ENCODE results near the gene SLC9A4.

Gene SLC9A4

DNA sequence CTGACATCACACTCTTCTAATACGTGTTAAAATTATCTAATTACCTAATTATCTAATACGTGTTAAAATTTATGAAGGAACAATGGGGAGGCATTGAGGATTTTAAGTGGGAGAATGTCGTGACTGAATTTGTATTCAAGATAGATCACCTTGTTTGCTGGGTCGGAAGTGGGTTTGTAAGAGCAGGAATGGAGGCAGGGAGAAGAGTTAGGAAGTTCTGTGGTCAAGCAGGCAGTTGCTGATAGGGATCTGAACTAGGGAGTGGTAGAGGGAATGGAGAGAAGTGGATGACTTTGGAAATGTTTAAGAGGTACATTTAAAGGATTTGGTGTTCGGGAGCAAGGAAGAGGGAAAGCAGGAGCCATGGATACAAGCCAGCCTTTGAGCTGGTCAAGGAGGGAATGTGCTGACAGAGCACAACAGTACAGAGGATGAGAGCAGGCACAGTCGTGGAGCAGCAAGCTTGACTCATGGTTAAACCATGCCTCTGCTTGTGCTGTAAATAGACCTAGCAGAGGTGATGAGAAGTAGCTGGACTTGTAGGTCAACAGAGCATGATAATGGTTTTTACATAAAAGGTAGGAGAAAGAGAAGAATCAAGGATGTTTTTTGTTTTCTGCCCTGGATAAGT, 33.8 kb upstream of the SLC9A4 start:
- TF ChIP-seq, protein P1, sequence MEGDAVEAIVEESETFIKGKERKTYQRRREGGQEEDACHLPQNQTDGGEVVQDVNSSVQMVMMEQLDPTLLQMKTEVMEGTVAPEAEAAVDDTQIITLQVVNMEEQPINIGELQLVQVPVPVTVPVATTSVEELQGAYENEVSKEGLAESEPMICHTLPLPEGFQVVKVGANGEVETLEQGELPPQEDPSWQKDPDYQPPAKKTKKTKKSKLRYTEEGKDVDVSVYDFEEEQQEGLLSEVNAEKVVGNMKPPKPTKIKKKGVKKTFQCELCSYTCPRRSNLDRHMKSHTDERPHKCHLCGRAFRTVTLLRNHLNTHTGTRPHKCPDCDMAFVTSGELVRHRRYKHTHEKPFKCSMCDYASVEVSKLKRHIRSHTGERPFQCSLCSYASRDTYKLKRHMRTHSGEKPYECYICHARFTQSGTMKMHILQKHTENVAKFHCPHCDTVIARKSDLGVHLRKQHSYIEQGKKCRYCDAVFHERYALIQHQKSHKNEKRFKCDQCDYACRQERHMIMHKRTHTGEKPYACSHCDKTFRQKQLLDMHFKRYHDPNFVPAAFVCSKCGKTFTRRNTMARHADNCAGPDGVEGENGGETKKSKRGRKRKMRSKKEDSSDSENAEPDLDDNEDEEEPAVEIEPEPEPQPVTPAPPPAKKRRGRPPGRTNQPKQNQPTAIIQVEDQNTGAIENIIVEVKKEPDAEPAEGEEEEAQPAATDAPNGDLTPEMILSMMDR (IDR thresholded peaks at IDR 0.05), result no peak

DNA sequence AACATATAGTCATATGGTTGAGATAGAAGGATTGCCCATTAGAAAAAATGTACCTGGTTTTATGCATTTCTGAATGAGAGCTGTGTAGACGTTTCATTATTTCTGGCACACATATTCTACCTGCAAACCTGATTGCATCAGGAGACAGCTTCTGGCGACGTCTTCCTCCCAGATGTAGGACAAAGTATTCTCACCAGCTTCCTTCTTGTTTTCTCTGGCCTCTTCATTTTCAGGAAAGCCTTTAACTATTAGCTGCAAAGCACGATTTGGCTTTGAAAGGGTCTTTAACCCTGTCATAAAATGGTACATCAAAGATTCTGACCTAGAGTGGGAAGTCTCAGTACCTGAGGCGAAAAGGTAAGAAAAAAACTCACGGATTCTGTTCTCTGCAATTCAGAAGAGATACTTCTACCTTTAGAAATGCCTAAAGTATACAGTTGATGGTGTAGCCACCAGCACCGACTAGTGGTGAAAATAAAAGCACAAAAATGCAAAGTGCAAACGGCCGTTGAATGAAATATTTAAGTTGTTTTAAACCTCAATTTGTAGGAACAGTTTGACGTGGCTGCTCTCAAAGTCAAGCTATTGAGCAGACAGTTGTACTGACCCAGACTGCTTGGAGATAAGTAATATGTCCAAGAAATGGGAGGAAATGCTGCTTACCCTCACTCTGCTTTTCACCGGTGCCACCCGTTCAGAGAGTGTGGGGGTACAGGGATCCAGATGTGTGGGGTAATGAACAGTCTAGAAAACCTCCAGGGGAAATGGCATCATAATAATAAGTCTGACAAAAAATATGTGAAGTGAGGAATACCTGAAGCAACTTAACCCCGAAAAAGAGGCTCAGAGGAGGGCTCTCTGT, 29.8 kb upstream of the SLC9A4 start:
- TF ChIP-seq, protein P1 (IDR thresholded peaks at IDR 0.05), result peak; percentile 74

DNA sequence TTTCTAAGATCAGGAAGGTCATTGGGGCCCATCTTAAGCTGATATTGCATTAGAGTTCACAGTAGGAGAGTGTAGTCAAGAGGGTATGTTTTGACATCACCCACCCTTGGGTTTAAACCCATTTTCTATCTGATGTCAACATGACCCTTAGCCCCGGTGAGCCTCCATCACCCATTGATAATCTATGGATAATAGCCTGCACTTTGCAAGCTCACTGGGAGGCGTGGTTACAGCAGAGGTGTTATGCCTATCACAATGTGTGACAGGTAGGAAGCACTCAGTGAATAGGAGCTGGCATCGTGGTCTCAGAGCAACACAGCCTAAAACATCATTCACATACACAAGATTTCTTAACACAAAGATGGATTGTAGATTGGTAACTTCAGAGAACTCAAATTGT, 28.8 kb upstream of the SLC9A4 start:
- TF ChIP-seq, protein P1 (IDR thresholded peaks at IDR 0.05), result no peak

DNA sequence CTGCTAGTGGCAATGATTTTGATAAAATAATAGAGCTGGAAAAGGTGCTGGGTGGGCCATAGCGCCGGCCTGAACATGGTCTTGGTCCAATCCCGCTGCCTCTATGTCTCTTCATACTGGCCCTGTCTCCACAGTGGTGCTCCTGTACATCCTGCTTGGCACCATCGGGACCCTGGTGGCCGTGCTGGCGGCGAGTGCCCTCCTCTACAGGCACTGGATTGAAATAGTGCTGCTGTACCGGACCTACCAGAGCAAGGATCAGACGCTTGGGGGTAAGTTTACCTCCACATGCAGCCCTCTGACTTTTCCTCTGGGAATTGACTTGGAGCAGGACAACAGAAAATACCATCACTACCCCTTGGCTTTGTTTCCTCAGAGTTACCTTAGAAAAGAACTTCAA, 26.1 kb upstream of the SLC9A4 start:
- TF ChIP-seq, protein P1 (IDR thresholded peaks at IDR 0.05), result no peak

DNA sequence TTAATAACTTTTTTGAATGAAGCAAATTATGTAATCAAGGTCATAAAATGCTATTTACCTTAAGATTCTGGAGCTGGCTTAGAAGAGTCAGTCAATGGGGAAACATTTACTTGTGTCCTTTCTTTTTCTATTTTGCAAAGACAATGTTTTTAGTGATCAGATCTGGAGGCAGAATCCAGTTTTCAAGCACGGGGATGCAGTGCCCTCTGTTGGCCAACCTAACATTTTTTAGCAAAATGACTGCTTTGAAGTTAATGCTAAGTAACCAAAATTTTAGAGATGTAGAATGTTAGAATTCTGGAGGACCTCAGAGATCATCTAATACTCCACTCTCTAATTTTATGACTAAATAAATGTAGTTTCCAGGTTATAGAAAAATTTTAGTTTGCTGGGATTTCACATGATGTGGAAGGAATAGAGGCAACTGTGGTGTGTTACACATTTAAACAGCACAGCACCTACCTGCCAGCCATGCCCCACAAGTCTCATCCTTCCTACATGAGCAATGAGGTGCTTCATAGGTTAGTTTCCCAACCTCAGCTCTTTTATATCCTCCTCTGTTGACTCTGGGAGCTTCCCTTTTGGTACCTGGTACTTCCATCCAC, 23.6 kb upstream of the SLC9A4 start:
- TF ChIP-seq, protein P1 (IDR thresholded peaks at IDR 0.05), result peak; percentile 64

DNA sequence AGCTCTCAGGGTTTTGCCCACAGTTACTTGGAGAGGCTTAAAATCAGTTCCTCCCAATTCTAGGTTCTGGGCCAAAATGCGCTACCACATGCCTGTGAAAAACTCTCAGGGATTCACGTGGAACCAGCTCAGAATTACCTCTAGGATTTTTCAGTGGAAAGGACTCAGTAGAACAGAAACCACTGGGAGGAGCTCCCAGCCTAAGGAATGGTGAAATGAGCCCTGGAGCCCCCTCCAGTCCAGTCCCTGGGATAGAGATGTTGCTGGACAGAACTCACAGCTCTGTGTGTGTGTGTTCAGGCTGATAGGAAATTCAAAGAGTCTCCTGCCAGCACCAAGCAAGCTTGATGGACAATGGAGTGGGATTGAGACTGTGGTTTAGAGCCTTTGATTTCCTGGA, 21.1 kb upstream of the SLC9A4 start:
- TF ChIP-seq, protein P1 (IDR thresholded peaks at IDR 0.05), result no peak

DNA sequence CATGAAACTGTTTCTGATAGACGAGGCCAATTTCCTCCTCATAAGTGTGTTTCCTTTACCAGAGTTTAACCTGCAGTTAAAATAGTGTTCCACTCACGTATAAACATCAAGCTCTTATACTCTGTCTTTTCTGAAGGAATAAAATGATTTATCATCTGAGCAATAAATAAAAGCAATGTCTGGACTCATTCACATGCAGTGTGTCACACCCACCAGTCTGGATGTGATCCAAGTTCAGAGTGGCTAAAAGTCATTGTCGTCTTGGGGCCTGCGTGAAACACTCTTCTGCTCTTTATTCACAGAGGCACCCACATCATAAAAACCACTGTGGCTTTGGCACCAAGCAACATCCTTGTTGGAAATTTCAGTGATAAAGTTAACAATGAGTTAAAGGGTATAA, 19.5 kb upstream of the SLC9A4 start:
- TF ChIP-seq, protein P1 (IDR thresholded peaks at IDR 0.05), result no peak
